Activated CD4-positive, alpha-beta T cell treated with anti-CD3 and anti-CD28 coated beads, Interleukin-2, amount 50 U/mL, for 1 hour (primary cell): ENCODE measurements around the gene FCN1.
"Not testable (repeated sequence)": the region's sequence is repeated elsewhere in the genome, so short reads cannot be mapped to it uniquely, and the experiment has no call there.

Experiments
- DNase-seq: peaks from one replicate; pipeline ENCODE4 v3.0.0-alpha.2; 2020

Gene FCN1

DNA sequence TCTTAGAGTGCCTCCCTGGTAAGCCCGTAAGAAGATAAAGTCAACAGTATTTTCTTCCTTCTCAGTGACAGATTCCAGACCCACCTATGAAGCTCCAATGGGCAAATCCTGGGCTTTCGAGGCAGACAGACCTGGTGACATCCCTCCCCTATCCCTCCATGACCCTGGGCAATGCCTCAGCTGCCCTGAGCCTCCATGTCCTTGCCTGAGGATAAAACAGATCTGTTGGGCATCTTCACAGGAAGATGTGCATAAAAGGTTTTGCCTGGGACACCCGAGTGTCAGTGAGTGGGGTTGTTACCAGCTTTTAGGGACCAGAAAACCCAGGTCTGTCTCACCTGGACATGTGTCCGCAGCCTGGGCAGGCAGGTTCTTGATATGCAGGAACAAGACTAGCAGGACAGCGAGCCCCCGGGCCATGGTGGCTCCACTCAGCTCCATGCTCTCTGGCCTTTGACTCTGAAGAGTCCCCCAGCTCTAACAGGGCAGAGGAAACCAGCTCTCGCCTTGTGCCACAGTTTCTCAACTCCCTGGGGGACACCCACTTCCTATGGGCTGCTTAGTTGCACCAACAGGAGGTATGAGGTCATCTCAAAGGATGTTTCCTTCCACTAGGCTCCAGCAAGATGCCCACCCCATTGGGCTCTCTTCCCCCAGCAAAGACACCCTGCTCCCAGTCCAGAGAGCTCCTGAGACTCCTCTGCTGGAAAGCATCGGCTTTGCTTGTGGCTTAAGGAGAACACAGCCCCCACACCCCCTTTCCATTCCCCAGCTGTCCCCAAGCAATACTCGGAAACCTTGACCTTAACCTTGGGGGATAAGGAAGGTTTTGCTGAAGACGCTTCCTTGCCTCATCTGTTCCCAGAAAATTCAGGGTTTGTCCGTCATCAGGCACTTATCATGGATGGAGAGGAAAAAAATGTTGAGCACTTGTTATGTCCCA is at the start of gene FCN1:
Gene FCN1 (minus strand): TSS at position 482 of the 943 bp plus-strand sequence. CDS start 41 bp downstream, at position 441.
- no peak for DNase-seq

DNA sequence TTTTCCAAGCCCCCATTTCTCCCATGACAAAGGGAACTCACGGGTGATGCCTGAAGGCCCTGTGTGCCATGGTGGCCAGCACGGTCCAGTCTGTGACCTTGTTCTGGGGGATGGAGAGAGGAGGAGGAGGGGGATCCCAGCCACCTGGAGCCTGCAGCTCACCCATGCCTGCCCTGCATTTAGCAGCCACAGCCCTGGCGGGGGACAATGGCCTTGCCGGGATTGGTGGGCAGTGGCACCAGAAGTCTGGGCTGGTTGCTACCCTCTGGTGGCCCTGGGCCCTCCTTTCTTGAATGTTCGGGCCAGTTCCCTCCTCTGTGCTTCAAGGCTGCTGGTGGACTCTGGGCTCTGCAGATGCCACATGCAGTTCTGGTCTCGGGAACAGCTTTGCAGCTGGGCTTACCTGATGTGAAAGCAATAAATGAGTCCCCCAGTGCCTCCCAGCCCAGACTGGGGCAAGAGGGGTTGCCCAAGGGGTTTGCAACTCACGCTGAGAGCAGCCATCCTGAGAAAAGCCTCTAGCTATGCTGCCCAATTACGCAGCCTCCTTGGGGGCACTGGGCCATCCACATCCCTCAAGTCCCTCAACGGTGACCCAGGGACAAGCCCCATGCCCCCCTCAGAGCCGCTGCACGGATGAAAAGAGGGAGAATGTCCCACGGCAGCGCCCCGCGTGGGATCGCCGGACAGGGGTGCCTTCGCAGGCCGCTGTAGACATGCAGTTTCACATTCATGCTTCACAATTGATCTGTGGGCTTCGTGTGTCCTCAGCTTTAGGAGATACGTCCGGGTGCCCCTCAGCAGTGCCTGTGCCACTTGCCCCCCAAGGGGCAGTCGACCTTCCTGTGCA is 49.2 kb upstream of the FCN1 start:
- no peak for DNase-seq

GRCh38 chr9:134966270-134966669 is 48.6 kb upstream of the FCN1 start:
- no peak for DNase-seq

DNA sequence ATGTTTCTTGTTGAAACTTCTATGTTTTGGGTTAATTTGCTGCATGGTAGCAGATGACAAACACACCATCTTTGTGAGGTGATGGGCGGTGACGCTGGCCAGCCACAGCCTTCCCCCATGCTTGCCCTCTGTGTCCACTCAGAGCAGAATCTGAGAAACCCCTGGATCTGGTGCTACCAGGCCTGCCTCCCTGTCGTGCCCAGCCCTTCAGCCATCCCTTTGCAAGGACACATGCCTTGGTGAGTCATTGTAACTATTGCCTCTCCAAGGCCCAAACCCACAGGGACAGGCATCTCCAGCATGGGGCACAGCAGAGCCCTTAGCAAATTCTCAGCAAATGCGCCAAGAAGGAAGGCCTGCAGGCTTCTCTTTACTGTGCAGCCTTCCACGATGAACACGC is 48.1 kb upstream of the FCN1 start:
- no peak for DNase-seq

- no peak for DNase-seq
Observed at GRCh38 chr9:134965411-134965810, 47.7 kb upstream of the FCN1 start.

DNA sequence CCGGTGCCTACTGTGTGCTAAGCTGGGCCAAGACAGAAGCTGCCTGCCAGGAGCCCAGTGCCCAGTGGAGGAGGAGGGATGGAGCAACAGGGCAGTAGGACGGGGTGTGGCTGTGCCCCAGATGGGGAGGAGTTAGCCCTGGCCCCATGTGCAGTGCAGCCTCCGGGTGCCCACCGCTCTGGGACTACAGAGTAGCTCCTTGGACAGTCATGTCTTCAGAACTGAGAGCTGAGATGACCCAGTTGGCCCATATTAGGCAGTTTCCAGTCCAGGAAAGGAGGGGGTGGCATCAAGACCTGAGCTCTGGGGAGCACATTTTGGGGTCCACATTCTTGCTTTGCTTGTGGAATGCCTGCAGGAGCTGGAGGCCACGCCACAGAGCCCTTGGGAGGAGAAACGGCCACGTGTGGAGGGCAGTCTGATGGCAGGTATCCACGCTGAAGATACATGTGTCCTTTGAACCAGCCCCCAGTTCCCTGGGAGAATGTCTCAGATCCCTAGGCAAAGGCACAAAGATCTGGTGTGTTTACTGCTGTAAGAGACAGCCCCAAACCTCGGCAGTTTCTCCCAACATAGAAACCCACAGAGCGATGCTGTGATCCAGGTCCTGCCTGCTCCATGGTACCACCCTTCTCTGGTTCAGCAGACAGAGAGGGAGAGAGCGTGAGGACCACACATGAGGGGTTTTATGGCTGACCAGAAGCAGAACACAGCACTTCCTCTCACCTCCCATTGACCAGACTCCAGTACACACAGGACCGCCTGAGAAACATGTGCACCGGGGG is 46.8 kb upstream of the FCN1 start:
- DNase-seq: no peak

DNA sequence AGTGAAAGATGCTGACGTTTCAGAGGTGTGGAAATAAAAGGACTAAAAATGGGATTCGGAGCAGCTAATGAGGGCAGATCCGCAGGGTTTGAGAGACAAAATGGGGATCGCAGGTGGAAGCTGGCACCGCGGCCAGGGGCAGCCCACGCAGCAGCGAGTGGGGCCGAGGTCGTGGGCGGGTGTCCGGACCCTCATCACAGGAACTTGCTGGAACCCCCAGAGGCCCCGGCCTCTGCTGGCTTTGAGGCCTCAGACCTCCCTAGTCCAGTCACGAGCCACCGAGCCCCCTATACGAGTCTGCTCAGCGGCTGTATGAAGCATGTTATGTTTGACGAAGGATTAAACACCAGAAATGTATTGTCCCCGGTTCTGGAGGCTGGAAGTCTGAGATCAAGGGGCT is 45.8 kb upstream of the FCN1 start:
- DNase-seq: no peak

DNA sequence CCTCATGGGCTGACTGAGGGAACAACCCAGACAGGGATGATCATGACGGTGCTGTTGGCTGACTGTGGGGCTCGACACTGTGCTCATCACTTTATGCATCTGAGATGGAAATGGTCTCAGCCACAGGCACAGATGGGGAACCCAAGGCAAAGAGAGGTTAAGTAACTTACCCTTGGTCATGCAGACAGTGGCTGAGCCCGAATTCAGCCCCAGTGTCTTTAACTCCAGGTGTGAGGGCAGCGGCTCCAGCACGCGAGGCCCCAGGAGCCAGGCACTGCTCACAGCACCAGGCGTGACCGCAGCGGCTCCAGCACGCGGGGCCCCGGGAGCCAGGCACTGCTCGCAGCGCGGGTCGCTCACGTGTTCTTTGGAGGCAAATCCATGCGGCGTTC is 45.3 kb upstream of the FCN1 start:
- DNase-seq: no peak

GRCh38 chr9:134962065-134962972 is 44.6 kb upstream of the FCN1 start:
- DNase-seq: no peak

DNA sequence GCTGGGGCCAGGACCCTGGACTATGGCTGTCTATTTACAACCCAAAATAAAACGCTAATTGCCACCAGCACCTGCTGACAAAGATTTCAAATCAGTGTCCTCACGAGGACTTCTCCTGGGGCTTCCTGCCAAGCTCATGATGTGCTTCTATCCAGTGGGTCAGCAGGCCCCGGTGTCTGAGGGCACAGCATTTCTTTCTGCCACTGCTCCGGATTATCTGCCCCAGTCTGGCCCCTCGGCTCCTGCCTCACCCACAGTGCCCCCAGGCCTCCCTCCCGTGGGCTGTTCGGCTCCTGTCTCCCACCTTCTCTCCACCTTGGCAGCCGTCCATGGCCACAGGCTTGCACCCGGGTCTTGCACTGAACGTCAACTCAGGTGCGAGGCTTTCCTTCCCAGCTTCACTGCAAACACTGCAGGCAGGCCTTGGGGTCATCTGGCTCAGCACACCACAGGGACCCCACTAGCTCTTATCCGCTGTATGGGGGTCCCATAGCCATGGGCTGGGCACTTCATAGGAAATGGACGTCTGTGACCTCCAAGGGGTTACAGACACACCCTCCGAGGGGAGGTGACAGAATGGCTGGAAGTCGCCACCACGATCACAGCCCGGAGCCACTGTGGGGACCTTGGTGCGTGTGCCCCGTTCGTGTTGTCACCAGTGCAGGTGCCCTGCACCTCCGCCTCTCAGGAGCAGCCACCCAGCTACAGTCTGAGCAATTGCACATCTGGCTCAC is 43.8 kb upstream of the FCN1 start:
- DNase-seq: no peak

- DNase-seq: no peak
Observed at GRCh38 chr9:134960701-134961181, 43.0 kb upstream of the FCN1 start.

- no peak for DNase-seq
Observed at GRCh38 chr9:134959971-134960310, 42.2 kb upstream of the FCN1 start.

DNA sequence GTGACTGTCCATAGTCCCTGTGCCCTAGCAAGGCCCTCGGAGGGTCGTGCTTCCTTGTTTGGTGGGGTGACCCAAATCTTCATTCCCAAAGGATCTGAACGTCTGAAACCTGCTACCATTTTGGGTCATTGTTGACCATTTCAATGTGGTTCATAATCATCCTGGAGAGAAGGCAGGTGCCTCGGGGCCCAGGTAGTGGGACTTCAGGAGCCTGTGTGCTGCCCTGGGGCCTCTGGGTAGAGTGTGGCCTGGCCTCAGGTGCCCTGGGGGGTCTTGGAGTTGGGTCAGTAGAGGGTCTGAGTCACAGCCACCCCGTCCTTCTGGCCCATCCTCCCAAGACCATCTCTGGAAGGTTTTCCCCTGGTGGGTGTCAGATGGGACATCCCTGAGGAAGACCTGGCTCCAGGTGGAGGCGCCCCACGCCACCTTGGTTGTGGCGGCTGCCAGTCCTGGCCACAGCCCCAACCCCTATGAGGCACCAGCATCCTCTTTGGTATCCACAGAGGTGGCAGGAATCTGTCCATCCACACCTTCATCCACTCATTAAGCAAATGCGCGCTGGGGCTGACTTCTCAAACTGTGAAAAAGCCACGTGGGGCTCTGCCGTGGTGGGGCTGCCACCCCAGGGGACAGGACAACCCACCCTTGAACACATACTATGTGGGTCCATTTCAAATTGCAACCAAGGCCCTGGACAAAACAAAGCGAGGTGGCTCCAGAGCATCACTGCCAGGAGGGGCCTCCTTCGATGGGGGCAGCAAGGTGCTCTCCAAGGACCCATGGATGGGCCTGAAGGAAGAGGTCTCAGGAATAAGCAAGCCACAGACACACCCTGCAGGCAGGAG is 41.6 kb upstream of the FCN1 start:
- no peak for DNase-seq

DNA sequence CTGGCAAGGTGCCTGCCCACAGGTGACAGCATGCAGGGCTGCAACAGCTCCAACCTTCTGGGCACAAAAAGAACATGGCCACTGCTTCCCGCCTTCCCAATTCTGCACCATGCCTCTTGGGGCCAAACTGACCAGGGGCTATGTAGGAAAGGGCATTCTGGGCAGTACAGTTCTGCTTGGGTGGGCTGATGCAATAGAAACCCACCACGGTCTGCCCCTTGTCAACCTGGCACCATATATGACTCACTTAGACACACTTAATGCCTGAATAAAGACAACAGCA is 40.2 kb upstream of the FCN1 start:
- DNase-seq: no peak

DNA sequence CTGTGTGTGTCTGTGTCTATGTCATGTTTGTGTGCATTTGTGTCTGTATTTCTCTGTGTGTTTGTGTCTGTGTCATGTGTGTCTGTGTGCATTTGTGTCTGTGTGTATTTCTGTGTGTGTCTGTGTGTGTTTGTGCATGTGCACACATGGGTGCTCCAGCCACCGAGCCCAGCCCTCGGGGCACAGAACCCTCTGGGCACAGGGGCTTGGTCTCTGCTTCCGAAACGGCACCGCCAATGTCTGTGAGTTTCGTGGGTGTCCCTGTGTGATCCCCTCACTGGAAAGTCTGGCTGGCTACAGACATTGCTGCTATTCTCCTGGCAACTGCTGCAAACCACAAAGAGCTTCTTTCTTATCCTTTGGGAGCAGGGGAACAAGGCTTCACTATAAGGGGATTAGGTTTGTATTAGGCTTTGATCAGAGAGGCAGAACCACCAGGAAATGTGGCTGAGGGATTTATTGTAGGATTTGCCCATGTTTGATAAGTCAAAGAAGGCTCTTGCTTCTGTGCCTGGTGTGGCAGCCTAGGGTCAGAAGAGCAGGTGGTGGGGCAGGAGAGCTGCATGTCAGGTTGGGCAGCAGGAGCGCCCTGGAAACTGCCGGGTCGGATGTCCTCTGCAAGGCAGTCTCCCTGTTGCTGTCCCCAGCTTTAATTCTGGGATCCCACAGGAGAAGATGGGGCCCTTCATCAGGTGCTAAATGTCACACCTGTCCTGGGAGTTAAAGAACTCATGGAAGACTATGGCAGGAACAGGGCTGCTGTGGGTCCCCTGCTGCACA is 39.6 kb upstream of the FCN1 start:
- DNase-seq: no peak

DNA sequence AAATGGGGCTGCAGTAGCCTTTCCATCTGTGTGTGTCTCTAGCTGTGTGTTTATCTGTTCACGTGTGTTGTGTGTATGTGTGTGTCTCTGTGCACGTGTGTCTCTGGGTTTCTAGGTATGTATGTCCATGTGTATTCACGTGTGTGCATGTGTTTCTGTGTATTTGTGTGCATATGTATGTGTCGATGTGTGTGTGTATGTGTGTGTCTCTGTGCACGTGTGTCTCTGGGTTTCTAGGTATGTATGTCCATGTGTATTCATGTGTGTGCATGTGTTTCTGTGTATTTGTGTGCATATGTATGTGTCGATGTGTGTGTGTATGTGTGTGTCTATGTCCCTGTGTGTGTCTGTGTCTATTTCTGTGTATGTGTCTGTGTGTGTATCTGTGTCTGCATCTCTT is 38.7 kb upstream of the FCN1 start:
- DNase-seq: not testable (repeated sequence)

- DNase-seq: no peak
Observed at GRCh38 chr9:134955801-134956200, 38.1 kb upstream of the FCN1 start.

GRCh38 chr9:134955156-134955555 is 37.4 kb upstream of the FCN1 start:
- DNase-seq: no peak

- no peak for DNase-seq
Observed at GRCh38 chr9:134951994-134952393, 34.3 kb upstream of the FCN1 start.

DNA sequence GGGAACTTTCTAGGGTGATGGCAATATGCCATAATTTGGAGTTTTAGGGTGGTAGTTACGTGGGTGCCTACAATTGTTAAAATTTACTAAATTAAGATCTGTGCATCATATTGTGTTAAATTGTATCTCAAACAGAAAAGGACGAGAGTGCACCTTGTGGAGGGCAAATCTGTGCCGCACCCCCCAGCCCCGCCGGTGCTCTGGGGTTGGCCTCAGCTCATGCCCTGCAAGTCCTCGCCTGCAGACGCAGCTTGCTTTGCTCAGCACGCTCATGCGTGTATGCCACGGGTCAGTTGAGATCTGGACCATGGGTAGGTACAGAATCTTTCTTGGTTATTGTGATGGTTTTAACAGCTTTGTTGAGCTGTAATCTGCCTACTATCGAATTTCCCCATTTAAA is 33.7 kb upstream of the FCN1 start:
- DNase-seq: no peak
